Measurements from ENCODE around the gene ST7L.

Gene ST7L

DNA sequence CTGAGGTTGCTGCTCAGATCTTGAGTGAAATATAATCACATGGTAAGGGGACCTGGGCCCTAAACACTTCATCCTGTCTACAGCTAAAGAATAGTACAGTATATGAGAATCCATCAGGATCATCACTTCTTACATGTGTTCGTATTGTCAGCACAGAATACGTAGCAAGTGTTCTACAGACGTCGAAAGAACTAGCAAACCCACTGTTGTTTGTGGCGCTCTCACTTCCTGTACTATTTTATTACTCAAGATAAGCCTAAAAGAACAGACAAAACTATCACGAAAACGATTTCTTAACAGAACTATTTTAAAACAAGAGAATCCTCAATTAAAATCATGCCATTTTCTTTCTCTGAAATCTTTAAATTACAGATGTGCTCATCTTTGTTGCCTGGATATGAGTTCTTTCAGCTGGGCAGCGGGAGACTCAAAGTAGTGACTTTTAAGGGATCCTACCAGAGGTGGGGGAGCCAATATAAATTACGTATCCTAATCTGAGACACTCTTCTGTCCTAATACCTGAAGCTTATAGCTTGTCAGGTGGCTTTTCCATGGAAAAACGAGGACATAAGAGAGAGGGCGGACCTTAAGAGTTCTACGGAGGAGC lies 724 bp downstream of the ST7L start:
- no peak for DNase-seq (ENCODE audit: low read depth in 3 of 3)

DNA sequence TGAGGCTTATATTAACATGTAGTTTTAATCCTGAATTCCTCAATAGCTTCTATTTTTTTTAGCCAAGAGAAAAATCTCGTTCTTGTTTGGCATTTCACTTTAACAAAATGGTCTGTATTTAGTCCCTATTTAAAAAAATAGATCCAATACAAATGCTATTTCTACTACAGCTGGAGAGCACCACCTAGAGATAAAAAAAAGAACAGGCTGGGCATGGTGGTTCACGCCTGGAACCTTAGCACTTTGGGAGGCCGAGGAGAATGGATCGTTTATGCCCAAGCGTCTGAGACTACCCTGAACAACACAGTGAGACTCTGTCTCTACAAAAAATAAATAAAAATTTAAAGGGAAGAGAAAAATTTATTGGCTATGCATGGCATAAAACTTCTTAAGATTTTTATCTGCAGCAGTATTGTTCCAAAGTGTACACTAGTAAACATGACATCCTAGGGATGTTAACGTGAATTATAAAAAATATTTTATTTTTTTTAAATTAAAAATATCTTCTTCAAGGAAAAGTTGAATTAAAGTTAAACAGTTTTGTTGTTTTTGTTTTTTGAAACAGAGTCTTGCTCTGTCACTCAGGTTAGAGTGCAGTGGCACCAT lies 4.4 kb downstream of the ST7L start:
- DNase-seq (ENCODE audit: low read depth in 3 of 3): no peak

DNA sequence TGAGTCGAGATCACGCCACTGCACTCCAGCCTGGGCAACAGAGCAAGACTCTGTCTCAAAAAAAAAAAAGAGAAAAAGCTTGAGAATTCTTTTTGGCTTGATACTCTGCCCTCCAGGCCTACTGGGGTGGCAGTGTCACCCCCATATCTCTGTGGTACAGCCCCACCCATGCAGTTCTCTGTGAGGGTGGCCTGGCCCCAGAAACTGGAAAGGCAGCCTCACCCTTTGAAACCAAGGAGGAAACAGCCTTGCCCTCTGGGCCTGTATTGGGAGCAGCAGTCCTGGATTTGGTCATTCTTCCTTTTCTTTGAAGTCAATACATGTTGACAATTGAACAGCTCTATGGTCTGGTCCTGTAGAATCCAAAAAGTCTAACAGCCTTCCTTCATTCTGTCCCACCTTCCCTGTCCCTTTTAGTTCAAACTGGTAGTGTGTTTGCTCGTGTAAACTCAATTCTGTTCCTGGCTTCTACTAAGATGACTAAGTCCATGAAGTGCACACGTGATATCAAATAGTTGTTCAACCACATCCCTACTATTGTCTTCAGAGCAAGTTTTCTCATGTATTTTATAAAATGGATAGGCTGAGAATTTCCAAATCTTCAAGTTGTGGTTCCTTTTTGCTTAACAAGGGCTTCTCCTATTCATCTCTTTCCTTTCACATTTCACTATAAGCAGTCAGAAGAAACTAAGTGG lies 13.2 kb downstream of the ST7L start:
- no peak for DNase-seq (ENCODE audit: low read depth in 3 of 3)

DNA sequence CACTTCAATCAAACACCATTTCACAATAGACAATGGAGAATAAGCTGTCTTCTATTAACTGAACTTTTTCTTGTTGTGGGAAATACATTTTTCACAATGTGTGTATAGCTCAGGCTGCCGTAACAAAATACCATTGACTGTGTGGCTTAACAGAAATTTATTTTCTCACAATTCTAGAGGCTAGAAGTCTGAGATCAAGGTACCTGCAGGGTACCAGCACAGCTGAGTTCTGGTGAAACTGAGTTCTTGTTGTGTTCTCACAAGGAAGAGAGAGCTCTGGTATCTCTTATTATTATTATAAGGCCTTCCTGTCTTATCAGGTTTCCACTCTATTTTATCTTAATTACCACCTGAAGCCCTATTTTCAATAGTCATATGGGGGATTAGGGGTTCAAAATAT lies 15.4 kb downstream of the ST7L start:
- DNase-seq (ENCODE audit: low read depth in 3 of 3): no peak

DNA sequence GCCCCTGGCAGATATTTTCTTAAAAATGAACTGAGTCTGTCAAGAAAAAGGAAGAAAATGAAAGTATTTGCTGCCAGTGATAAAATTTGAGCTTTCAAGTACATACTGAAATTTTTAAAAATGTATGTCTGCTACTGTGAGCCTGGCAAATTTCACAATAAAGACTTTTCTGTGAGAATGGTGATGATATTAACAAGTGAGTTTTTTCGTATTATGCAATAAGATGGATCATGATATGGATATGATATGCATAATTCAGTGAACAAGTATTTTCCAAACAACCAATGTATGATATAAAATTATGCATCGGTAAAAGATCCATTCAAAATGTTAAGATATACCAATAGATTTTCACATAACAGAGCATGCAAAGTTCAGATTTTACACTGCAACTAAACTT lies 15.9 kb downstream of the ST7L start:
- no peak for DNase-seq (ENCODE audit: low read depth in 3 of 3)

DNA sequence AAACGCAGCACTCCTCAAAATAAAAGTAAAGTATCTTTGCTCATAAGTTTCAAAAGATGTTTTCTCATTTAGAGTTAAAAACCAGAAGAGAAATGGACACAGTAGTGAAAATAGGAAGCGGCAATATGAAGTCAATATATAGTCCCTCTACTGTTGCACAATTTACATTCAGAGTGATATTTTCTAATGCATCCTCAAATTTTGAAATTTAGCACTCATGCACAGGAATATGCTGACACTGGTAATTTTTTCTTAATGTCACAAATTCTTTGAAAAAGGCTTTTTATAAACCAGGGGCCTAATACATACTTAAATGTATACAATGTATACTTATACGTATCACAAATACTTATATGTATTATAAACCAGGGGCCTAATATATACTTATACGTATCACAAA lies 19.5 kb downstream of the ST7L start:
- DNase-seq (ENCODE audit: low read depth in 3 of 3): no peak

DNA sequence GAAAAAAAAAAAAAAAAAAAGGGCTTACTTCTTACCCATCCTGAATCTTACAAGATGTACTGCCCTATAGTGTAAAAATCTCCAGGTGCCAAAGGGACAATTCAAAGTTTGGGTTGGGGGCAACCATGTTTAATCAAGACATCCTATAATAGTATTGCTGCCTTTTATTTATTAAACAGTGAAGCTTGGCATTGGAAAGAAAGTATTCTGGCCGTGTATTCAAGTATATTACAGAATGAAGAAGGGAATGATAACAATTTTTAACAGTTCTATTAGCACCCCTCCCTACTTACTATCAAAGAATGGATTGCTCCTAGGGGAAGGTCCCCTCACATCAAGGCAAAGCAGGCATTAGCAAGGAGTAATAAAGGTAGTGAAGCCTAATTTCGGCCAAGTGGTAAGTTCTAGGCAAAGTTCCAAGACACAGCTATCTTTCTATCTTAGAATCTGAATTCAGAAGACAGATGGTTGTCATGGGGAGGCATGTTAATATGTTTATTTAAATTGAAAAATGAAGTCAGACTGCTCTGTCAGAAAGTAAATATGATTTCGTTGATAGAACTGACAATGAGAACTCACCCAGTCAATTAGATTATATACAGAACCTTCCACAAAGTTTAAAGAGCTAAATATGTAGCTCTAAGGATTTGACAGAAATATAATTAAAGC lies 24.6 kb downstream of the ST7L start:
- DNase-seq (ENCODE audit: low read depth in 3 of 3): no peak

DNA sequence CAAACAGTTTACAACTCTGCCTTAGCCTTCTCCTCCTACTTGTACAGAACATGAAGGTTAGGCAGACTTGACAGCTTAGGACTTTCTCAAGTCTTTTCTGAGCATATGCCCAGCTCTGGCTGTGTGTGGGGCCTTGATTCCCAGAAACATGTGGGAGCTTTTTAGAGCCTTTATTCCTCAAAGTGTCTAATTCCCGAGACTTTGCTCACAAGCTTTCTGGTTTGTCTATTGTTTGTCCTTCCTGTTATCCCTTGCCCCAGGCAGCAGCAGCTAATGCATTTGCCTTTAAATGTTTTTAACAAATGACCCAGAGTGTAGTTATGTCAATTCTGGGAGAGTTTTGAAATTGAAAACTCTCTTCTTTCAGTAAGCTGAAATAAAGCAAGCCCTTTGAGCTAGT lies 29.2 kb downstream of the ST7L start:
- DNase-seq (ENCODE audit: low read depth in 3 of 3): no peak

DNA sequence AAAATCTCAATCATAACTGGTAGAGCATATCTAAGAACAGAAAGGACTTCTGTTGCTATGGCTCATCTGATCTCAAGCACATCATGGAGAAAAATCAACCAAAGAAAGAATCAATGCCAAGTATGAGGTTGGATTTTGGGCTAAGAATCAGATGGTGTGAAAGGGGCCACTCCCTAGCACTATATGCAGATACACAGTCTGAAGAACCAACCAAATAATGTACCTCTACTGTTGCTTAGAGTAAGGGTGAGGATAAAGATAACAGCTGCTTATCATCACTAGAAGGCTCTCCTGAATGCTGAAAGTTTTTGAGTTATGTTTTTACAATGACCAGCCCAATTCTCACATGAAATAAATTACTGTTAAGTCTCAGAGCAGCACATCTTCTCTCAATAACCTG lies 35.6 kb downstream of the ST7L start:
- DNase-seq (ENCODE audit: low read depth in 3 of 3): no peak

DNA sequence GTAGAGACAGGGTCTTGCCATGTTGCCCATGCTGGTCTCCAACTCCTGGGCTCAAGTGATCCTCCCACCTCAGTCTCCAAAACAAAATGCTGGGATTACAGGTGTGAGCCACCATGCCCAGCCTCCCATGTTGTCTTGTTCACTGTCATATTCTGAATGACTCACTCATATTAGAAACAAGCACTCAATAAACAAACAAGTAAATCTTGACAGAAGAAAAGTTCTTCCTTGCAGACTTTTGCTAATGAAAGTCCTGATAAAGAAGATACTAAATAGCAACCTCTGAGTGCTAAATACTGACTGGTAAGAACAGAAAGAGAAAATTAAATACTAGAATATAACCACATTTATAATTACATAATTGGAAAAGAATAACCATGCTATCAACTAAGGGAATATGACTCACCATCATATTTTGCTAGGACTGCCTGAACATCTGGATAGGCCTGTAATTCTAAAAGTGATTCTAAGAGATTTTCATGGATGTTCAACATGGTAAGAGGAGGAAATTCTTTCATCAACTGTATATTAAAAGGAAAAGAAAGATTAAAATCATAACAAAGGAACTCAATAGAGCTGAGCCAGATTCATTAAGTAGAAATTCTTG lies 37.3 kb downstream of the ST7L start:
- no peak for DNase-seq (ENCODE audit: low read depth in 3 of 3)

DNA sequence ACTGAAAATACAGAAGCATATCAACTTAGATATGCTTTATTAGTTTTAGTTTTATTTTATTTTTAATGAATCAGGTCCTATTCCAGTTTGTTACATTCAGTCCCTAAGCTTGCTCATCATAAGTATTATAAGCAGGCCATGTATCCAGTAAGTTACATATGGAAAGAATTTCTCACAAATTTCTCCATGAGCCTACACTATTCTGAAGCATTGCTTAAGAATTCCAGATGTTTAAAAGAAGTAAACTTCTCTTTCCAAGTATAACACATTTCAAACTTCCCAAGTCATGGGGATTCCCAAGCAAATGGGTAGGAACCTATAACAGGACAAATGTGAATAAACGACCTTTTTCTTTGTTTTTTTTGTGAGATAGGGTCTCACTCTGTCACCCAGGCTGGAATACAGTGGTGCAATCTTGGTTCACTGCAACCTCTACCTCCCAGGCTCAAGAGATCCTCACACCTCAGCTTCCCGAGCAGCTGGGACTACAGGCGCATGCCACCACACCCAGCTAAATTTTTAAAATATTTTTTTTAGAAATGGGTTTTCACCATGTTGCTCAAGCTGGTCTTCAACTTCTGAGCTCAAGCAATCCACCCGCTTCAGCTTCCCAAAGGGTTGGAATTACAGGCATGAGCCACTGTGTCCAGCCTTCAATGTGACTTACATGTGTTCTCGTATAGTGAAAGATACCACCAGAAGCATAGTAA lies 39.0 kb downstream of the ST7L start:
- no peak for DNase-seq (ENCODE audit: low read depth in 3 of 3)

DNA sequence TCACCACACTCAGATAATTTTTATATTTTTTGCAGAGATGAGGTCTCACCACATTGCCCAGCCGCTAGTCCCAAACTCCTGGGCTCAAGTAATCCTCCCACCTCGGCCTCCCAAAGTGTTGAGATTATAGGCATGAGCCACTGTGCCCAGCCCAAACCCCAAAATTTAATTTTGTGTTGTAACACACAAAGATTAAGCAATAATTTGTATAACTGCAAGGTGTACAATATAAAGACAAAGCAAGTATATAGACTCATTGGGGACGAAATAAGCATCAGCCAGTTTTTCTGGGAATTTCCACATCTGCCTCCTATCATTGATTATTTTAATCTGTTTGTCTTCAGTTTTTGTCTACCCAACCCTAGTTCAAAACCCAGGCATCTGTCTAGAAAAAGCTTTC lies 42.7 kb downstream of the ST7L start:
- DNase-seq (ENCODE audit: low read depth in 3 of 3): no peak

DNA sequence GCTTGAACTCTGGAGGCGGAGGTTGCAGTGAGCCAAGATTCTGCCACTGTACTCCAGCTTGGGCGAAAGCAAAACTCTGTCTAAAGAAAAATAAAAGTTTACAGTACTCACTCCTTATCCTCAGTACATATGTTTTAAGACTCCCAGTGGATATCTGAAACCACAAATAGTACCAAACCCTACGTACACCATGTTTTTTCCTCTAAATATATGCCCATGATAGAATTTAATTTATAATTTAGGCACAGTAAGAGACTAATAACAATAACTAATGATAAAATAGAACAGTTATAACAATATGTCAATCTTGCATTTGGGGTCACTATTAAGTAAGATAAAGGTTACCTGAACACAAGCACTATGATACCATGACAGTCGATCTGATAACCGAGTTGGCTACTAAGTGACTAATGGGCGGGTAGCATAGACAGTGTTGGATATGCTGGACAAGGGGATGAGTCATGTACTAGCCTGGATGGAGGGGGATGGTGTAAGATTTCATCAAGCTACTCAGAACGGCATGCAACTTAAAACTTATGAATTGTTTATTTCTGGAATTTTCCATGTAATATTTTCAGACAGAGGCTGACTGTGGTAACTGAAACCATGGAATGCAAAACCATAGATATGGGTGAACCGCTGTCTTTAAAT lies 43.7 kb downstream of the ST7L start:
- no peak for DNase-seq (ENCODE audit: low read depth in 3 of 3)

DNA sequence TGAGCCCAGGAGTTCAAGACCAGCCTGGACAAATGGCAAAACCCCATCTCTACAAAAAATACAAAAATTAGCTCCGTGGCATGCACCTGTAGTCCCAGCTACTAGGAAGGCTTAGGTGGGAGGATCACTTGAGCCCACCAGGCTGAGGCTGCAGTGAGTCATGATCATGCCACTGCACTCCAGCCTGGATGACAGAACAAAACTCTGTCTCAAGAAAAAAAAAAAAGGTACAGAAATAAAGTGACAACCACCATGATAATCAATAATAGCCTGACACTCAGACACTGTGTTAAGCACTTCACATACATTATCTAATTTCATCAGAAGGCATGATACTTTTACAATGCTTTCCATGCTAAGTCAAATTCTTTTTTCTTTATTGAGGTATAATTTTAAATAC lies 53.1 kb downstream of the ST7L start:
- no peak for DNase-seq (ENCODE audit: low read depth in 3 of 3)

DNA sequence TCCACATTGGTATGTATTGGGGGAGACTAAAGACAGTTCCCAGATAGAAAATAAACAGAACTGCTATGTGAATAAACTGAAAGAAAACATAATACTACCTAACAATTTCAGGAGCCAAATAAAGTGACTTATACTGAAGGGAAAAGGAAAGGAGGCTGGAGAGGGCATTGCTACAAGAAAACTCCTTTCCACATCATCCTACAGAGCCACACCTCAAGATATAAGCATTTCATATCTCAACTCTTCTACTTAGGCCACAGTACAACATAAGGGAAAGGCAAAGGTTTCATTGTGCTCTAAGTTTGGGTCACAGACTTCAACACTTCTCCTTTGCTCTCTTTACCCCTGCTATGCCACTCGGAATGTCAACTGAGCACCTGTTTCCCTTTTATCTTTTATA lies 54.9 kb downstream of the ST7L start:
- DNase-seq (ENCODE audit: low read depth in 3 of 3): no peak

DNA sequence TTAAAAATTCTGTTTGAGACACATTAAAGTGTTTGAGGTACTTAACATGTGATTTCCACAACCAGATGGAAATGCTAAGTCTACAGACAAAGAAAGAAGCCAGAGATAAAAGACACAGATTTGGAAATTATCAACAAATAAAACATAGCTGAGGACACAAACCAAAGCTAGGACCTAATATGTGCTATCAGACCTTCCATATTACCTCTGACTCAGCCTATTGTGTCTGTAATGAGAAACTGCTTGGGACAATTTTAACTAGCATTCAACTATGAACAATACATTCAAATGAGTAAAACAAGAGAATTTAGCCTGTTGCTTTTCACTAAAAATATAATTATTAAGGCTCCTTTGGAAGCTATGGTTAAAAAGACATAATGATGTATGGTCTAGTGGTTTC lies 55.6 kb downstream of the ST7L start:
- no peak for DNase-seq (ENCODE audit: low read depth in 3 of 3)

DNA sequence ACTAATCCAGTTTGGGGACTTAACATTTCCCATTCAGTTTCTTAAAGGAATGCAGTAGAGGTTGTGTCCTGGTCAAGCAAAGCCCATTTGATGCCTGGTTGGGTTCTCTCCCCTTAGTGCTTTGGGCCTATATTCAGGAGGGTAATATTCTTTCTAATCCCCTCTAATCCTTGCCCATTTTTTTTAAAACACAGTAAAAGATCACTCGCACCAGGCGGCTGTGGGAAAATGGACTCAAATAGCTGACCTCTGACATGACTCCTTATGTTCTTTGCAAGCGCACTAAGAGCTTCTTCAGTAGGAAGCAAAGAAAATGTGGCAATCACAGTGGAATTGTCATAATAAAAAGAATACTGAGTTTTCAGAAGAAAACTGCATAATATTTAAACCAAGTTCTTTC lies 60.3 kb downstream of the ST7L start:
- DNase-seq (ENCODE audit: low read depth in 3 of 3): no peak

DNA sequence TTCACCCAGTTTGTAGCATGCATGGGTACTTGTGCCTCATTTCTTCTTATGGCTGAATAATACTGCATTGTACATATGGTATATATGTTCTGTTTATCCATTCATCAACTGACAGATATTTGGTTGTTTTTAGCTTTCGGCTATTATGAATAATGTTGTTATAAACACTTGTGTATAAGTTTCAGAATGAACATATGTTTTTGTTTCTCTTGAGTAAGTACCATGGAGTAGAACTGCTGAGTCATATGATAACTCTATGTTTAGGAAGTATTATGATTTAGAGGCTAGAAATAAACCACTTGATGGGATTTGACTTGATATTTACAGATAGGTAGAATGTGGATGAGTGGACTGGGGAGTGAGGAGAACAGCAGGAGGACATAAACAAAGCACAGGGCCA lies 61.6 kb downstream of the ST7L start:
- DNase-seq (ENCODE audit: low read depth in 3 of 3): no peak

DNA sequence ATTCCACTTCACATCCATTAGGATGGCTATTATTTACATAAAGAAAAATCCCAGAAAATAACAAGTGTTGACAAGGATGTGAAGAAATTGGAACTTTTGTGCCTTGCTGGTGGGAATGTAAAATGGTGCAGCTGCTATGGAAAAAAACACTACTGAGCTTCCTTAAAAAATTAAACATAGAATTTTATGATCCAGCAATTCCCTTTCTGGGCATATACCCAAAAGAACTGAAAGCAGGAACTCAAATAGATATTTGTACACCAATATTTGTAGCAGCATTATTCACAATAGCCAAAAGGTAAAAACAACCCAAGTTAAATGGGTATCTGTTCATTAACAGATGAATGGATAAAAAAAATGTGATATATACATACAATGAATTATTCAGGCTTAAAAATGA lies 64.5 kb downstream of the ST7L start:
- DNase-seq (ENCODE audit: low read depth in 3 of 3): no peak

DNA sequence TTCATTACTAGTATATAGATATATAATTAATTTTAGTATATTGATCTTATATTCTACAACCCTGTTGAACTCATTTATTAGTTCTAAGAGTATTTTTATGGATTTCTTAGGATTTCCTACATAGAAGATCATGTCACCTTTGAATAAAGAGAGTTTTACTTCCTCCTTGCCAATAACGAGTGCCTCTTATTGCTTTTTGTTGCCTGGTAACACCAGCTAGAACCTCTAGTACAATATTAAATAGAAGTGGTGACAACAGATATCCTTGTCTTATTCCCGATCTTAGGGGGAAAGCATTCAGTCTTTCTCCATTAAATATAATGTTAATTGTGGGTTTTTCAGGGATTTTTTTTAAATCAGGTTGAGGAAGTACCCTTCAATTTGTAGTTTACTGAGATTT lies 69.4 kb downstream of the ST7L start:
- DNase-seq (ENCODE audit: low read depth in 3 of 3): no peak

DNA sequence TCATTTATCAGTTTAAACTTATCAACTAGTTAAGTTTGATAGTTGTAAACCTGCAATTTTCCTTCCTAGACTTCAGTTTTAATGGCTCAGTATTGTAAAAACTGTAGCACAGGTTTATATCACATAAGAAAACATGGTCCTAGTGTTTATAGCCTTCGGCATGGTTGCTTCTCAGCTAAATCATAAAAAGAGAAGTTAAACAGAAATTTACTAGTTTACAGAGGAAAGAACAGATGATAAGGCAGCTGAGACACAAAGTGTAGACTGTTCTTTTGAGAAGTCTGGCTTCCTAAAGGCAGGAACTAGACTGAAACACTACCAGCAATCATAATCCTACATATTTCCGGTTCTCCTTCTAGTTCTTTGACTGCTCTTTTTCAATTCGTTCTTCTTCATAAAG lies 70.4 kb downstream of the ST7L start:
- no peak for DNase-seq (ENCODE audit: low read depth in 3 of 3)

DNA sequence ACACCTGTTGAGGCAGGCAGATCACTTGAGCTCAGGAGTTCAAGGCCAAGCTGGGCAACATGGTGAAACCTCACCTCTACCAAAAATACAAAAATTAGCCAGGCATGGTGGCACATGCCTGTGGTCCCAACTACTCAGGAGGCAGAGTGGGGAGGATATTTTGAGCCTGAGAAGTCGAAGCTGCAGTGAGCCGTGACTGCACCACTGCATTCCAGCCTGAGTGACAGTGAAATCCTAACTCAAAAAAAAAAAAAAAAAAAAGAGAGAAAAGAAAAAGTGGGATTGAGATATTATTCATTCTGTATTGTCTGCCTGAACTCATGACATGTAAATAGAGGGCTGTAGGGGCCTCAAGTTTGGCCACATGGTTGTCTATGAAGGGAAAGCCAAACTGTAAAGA lies 72.9 kb downstream of the ST7L start:
- DNase-seq (ENCODE audit: low read depth in 3 of 3): no peak

Measured in stimulated activated CD4-positive, alpha-beta T cell treated with anti-CD3 and anti-CD28 coated beads, TNF-alpha, amount 100 ng/mL, for 48 hours (primary cell).